ENCODE measurements around the gene GPR132. TPM values are rescaled to one million over a fixed set of nuclear protein-coding genes. Genes with fewer than 3 reads are reported as not detected.

The GPR132 gene
- total RNA-seq, 1 experiment from 2014 or later = 0.08 TPM

DNA sequence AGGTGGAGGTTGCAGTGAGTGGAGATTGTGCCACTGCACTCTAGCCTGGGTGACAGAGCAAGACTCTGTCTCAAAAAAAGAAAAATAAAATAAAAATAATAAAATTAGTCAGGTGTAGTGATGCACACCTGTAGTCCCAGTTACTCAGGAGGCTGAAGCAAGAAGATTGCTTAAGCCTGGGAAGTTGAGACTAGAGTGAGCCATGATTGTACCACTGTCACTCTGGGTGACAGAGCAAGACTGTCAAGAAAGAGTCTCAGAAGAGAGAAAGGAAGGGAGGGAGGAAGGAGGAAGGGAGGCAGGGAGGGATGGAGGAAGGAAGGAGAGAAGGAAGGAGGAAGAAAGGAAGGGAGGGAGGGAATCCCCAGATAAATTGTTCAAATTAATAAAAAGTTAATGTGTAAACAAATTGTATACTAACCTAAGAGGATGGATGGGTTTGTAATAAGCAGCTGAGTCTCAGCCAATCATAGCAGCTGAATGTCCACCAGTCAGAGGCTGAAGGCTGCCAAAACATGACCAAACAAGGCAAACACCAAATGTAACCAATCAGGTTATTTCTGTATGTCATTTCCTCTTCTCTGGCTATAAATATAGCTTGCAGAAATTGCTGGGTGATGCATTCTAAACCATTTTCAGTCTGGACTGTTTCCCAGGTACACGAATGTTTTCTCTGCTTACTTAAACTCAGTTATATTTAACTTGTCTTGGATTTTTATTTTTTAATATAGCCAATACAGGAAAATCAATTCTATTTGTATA, 38.2 kb downstream of the GPR132 start:
- TF ChIP-seq SIN3A (IDR thresholded peaks at IDR 0.05; ENCODE audit: borderline replicate concordance, insufficient read depth, low read depth, low read length) = no peak
- TF ChIP-seq TCF7L2 (IDR thresholded peaks at IDR 0.05; ENCODE audit: low read depth, low read length) = no peak
- TF ChIP-seq POLR2AphosphoS5 (IDR thresholded peaks at IDR 0.05; ENCODE audit: low read depth, low read length) = no peak
- TF ChIP-seq, protein P1, sequence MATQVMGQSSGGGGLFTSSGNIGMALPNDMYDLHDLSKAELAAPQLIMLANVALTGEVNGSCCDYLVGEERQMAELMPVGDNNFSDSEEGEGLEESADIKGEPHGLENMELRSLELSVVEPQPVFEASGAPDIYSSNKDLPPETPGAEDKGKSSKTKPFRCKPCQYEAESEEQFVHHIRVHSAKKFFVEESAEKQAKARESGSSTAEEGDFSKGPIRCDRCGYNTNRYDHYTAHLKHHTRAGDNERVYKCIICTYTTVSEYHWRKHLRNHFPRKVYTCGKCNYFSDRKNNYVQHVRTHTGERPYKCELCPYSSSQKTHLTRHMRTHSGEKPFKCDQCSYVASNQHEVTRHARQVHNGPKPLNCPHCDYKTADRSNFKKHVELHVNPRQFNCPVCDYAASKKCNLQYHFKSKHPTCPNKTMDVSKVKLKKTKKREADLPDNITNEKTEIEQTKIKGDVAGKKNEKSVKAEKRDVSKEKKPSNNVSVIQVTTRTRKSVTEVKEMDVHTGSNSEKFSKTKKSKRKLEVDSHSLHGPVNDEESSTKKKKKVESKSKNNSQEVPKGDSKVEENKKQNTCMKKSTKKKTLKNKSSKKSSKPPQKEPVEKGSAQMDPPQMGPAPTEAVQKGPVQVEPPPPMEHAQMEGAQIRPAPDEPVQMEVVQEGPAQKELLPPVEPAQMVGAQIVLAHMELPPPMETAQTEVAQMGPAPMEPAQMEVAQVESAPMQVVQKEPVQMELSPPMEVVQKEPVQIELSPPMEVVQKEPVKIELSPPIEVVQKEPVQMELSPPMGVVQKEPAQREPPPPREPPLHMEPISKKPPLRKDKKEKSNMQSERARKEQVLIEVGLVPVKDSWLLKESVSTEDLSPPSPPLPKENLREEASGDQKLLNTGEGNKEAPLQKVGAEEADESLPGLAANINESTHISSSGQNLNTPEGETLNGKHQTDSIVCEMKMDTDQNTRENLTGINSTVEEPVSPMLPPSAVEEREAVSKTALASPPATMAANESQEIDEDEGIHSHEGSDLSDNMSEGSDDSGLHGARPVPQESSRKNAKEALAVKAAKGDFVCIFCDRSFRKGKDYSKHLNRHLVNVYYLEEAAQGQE (IDR thresholded peaks at IDR 0.05; ENCODE audit: insufficient read depth in 1 of 2, low read depth in 2 of 2, low read length in 1 of 2) = no peak
- TF ChIP-seq, protein P2, sequence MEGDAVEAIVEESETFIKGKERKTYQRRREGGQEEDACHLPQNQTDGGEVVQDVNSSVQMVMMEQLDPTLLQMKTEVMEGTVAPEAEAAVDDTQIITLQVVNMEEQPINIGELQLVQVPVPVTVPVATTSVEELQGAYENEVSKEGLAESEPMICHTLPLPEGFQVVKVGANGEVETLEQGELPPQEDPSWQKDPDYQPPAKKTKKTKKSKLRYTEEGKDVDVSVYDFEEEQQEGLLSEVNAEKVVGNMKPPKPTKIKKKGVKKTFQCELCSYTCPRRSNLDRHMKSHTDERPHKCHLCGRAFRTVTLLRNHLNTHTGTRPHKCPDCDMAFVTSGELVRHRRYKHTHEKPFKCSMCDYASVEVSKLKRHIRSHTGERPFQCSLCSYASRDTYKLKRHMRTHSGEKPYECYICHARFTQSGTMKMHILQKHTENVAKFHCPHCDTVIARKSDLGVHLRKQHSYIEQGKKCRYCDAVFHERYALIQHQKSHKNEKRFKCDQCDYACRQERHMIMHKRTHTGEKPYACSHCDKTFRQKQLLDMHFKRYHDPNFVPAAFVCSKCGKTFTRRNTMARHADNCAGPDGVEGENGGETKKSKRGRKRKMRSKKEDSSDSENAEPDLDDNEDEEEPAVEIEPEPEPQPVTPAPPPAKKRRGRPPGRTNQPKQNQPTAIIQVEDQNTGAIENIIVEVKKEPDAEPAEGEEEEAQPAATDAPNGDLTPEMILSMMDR (IDR thresholded peaks at IDR 0.05) = no peak
- H3K4me1 ChIP-seq (ENCODE audit: control insufficient read depth, insufficient read depth, low read length) = peaks cover 32% of the 10 kb centered on the region
- no peaks in the 10 kb centered on the region for H3K27me3 ChIP-seq (ENCODE audit: control insufficient read depth, insufficient read depth, low read length)
- no peak for ATAC-seq
- no peaks in the 10 kb centered on the region for H3K9me3 ChIP-seq (ENCODE audit: control insufficient read depth, insufficient read depth, low read depth, low read length)
- no peaks in the 10 kb centered on the region for H3K36me3 ChIP-seq (ENCODE audit: control insufficient read depth, insufficient read depth, low read length)
- no peak overlapping the region for H3K4me3 ChIP-seq (ENCODE audit: low read depth in 2 of 2, low read length in 2 of 2)
- ChIA-PET POLR2A (no interaction called here), CTCF (no interaction called here)
- intact Hi-C loops (cut with micrococcal nuclease; ENCODE audit: unreplicated experiment) (no loop called here), in situ Hi-C loops (cut with HindIII; ENCODE audit: low pct_unique_long_range_greater_than_20kb, low sequenced_read_pairs) (no loop called here)
- H3K27ac ChIP-seq (ENCODE audit: low read length) = peak overlapping the region; percentile 65
- BruUV-seq (replicated peaks) = no TSS peak
- no peak for DNase-seq (ENCODE audit: low read depth, low spot score)

DNA sequence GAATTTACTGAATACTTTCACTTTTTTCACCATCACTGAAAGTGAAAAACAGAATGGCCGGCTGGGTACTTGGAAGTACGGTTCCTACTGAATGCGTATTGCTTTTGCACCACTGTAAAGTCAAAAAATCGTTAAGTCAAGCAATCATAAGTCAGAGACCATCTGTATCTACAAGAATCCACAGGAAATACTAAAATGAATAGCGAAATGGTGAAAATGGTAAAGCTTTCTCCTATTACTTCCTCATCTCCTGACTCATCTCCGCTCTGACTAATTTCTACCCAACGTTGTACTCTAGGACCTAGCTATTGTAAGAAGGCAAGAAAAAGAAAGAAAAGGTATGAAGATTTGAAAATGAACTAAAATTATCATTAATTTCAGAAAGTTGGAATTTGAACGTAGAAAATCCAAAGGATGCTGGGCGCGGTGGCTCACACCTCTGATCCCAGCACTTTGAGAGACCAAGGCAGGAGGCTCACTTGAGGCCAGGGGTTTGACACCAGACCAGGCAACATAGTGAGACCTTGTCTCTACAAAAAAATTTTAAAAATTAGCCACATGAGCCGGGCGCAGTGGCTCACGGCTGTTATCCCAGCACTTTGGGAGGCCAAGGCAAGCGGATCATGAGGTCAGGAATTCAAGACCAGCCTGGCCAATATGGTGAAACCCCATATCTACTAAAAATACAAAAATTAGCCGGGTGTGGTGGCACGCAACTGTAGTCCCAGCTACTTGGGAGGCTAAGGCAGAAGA, 39.0 kb downstream of the GPR132 start:
- peaks cover 32% of the 10 kb centered on the region for H3K4me1 ChIP-seq (ENCODE audit: control insufficient read depth, insufficient read depth, low read length)
- no peaks in the 10 kb centered on the region; the same call in 1 of the 2 replicates for H3K36me3 ChIP-seq (ENCODE audit: control insufficient read depth, insufficient read depth, low read length)
- POLR2A ChIA-PET = no interaction called here
- TF ChIP-seq SIN3A (IDR thresholded peaks at IDR 0.05; ENCODE audit: borderline replicate concordance, insufficient read depth, low read depth, low read length) (no peak), TCF7L2 (IDR thresholded peaks at IDR 0.05; ENCODE audit: low read depth, low read length) (no peak), POLR2AphosphoS5 (IDR thresholded peaks at IDR 0.05; ENCODE audit: low read depth, low read length) (no peak)
- TF ChIP-seq, protein P2 (IDR thresholded peaks at IDR 0.05) = no peak
- TF ChIP-seq, protein P1 (IDR thresholded peaks at IDR 0.05; ENCODE audit: insufficient read depth in 1 of 2, low read depth in 2 of 2, low read length in 1 of 2) = no peak
- no TSS peak for BruUV-seq (replicated peaks)
- CTCF ChIA-PET = no interaction called here
- intact Hi-C loops (cut with micrococcal nuclease; ENCODE audit: unreplicated experiment) (no loop called here), in situ Hi-C loops (cut with HindIII; ENCODE audit: low pct_unique_long_range_greater_than_20kb, low sequenced_read_pairs) (no loop called here)
- H3K27me3 ChIP-seq (ENCODE audit: control insufficient read depth, insufficient read depth, low read length) = no peaks in the 10 kb centered on the region
- DNase-seq (ENCODE audit: low read depth, low spot score) (no peak), ATAC-seq (no peak)
- H3K4me3 ChIP-seq (ENCODE audit: low read depth in 2 of 2, low read length in 2 of 2) = no peak overlapping the region
- no peaks in the 10 kb centered on the region for H3K9me3 ChIP-seq (ENCODE audit: control insufficient read depth, insufficient read depth, low read depth, low read length)
- H3K27ac ChIP-seq (ENCODE audit: low read length) = peak overlapping the region; percentile 65; the same call in 1 of the 2 replicates
